22Rv1 (cell line): ENCODE measurements around the gene IL18R1.

Experiments used
- H3K27ac ChIP-seq: fragments of 450-650 bp; 2 replicates; pipeline ENCODE4 v1.5.1; 2017
- ZFX ChIP-seq: fragments of 450-650 bp; IDR thresholded peaks from 2 replicates; pipeline ENCODE4 v1.6.1; 2017; ENCODE audit warnings: antibody characterized with exemption, borderline replicate concordance
- TF ChIP-seq, protein P1 (sequence below): fragments of 450-650 bp; IDR thresholded peaks from 2 replicates; pipeline ENCODE4 v1.5.1; 2017; ENCODE audit warnings: mild to moderate bottlenecking

IL18R1 gene

DNA sequence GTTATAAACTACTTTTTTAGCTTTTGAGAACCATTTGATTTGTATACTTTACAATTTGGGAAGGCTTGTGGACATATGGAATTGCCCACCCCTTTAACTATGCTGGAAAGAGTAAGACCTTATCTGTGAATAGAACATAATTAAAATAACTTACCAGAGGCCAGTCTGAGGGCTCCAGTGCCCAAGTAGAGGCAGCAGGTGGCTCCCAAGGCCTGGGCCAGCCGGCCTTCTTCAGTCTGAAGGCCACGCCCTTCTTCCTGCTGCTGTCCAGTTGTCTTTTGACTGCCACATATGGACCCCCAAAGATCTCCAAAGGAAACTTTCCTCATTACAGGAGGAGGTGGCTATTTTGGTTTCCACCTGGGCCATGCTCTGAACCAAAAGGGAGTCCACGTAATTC lies 55.4 kb downstream of the IL18R1 start:
- no peak overlapping the region for H3K27ac ChIP-seq
- TF ChIP-seq, protein P1, sequence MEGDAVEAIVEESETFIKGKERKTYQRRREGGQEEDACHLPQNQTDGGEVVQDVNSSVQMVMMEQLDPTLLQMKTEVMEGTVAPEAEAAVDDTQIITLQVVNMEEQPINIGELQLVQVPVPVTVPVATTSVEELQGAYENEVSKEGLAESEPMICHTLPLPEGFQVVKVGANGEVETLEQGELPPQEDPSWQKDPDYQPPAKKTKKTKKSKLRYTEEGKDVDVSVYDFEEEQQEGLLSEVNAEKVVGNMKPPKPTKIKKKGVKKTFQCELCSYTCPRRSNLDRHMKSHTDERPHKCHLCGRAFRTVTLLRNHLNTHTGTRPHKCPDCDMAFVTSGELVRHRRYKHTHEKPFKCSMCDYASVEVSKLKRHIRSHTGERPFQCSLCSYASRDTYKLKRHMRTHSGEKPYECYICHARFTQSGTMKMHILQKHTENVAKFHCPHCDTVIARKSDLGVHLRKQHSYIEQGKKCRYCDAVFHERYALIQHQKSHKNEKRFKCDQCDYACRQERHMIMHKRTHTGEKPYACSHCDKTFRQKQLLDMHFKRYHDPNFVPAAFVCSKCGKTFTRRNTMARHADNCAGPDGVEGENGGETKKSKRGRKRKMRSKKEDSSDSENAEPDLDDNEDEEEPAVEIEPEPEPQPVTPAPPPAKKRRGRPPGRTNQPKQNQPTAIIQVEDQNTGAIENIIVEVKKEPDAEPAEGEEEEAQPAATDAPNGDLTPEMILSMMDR: no peak
- TF ChIP-seq ZFX: no peak

DNA sequence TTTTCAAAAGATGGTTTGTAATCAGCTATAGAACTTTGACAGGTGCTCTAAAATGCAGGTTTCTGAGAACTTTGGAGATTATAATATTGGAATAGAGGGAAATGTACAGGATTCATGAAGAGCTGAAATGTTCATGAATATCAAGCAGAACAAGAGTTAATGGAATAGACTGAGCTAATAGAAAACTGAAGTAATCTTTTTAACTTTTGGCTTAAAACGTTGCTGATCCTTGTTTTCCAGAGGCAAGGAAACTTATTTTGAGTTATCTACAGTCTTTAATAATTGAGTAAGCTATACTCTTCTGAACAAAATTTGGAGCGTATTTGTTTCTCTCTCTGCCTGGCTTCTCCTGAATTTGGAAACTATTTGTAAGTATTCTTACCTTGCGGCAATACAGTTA lies 56.6 kb downstream of the IL18R1 start:
- no peak overlapping the region for H3K27ac ChIP-seq
- no peak for TF ChIP-seq ZFX
- TF ChIP-seq, protein P1: no peak

DNA sequence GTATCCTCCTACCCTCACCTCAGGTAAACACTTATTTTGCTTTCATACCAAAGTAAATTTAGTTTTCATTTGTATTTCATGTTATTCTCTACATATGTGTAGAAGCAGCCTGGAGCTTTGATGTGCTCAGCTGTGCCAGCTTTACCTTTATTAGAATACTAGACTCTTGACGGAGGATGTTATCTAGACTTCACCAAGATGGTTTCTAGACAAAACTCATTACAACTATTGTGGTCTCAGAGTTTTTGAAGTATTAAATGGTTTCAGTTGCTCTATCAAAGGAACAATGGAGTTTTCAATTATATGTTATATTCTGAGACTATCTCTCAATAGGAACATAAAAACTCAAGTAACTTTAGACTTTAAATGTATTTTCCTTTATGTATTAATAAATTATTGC lies 62.4 kb downstream of the IL18R1 start:
- no peak for TF ChIP-seq ZFX
- TF ChIP-seq, protein P1: no peak
- H3K27ac ChIP-seq: no peak overlapping the region

DNA sequence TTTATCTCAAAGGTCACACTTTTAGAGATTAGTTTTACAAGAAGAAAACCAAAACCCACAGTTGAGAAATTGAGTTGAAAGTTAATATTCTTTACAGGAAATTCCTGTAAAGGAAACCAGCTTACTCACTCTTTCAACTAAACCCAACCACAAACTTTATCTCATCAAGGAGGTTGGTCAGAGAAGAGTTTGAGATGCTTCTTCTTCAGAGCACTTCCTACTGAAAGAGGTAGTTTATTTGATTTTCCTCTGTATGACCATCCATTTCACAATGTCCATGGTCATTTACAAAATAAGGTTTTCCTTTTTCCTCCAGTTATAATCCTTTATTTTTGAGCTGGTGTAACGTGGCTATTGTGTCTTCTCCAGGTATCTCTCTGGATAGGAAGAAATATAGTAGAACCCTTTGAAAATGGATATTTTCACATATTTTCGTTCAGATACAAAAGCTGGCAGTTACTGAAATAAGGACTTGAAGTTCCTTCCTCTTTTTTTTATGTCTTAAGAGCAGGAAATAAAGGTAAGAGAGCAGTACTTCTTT lies 62.9 kb downstream of the IL18R1 start:
- no peak for TF ChIP-seq ZFX
- TF ChIP-seq, protein P1: no peak
- no peak overlapping the region for H3K27ac ChIP-seq

DNA sequence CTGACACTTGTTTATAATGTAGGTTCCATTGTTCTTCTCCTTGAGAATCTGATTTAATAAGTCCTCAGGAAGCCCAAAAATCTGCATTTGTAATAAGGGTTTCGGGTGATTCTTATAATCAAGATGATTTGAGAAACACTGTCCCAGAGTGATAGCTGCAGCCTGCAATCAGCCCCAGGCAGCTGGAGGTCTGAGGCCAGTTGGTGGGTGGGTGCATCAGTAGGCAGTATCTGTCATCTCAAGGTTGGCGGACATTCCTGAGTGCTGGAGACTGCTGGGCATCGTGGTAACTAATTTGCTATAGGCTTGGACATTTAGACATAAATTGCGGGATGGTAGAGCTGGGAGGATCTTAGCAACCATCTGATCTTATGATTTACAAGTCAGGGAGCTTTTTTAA lies 64.7 kb downstream of the IL18R1 start:
- no peak overlapping the region for H3K27ac ChIP-seq

DNA sequence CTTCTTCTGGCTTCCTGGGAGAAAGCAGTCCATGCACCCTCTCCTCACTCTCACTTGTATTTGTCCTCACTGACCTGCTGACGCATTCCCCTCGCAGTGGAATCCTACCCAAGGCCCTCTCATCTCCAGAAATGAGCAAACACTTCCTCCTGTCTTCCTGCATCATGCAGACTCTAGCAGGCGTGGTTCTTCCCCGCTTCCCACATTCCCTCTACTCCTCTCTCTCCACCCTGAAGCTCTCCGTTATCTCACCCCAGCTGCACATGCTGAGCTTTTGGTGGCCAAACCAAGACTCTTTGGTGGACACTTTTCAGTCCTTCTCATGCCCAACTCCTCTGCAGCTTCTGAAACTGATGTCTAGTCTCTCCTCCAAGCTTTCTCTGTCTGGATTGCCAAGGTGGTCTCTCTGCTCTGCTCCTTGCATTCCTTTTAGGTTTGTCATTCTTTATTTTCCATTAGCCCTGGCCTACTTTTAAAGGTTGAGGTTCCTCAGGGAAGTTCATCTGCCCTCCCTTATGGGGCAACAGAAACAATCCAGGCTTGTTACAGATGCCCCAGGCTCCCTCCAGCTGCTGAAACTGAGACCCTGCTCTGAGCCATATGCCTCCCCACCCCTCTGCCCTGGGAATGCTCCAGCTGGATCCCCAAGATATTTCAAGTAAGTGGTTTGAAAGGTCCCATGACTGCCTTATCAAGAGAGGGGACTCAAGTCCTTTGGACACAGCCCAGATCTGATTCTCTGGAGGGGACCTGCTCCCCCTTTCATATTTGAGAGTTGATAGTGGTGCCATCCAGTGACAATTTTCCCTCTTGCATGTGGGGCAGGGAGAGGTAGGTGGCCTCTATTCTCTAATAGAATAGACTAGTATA lies 66.5 kb downstream of the IL18R1 start:
- TF ChIP-seq, protein P1: no peak
- TF ChIP-seq ZFX: no peak
- H3K27ac ChIP-seq: no peak overlapping the region

More for the DNA sequence above, 64.7 kb downstream of the IL18R1 start:
- TF ChIP-seq, protein P1: no peak
- TF ChIP-seq ZFX: no peak

DNA sequence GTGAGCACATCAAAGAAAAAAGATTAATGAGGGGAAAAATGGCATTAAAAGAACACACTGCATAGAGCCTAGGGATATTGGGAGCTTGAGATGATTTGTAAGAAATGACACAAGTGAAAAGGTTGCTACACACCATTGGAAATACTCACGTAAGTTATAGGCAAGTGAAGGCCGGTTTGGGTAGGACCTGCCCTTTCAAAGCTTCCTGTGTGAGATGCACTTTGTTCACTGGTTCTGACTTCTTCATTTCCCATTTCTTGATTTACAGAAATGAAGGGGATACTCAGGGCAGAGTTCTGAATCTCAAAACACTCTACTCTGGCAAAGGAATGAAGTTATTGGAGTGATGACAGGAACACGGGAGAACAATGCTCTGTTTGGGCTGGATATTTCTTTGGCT lies 67.3 kb downstream of the IL18R1 start, which contains the start of gene IL18RAP:
TSS of gene IL18RAP (plus strand) at position 251 of the 400 bp plus-strand sequence. CDS start at position 369, 118 bp downstream.
- TF ChIP-seq, protein P1: no peak
- no peak for TF ChIP-seq ZFX
- H3K27ac ChIP-seq: no peak within 1 kb of the TSS
